ENCODE measurements around the gene AKAP10.

DNA sequence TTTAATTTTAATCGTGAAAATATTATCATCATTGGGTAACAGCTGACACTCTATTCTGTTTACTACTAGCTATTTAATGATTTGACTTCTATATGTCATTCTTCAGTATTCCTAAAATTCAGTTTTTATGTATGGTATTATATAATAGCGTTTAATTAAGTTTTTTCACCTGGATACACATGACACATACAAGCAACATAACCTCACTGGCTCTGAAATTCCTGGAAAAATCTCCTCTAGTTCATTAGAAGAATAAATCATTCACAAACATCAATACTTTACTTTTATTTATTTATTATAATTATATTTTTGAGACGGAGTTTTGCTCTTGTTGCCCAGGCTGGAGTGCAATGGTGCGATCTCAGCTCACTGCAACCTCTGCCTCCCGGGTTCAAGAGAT is 44.0 kb downstream of the AKAP10 start:
- no peak for TF ChIP-seq YY1 (IDR thresholded peaks at IDR 0.05; ENCODE audit: extremely low read depth, insufficient replicate concordance, low read depth, low read length)
- TF ChIP-seq RAD21 (IDR thresholded peaks at IDR 0.05; ENCODE audit: low read depth): no peak
- no peak for TF ChIP-seq ZFX (IDR thresholded peaks at IDR 0.05)
- no peak for TF ChIP-seq EZH2 (IDR thresholded peaks at IDR 0.05)
- TF ChIP-seq, protein P1, sequence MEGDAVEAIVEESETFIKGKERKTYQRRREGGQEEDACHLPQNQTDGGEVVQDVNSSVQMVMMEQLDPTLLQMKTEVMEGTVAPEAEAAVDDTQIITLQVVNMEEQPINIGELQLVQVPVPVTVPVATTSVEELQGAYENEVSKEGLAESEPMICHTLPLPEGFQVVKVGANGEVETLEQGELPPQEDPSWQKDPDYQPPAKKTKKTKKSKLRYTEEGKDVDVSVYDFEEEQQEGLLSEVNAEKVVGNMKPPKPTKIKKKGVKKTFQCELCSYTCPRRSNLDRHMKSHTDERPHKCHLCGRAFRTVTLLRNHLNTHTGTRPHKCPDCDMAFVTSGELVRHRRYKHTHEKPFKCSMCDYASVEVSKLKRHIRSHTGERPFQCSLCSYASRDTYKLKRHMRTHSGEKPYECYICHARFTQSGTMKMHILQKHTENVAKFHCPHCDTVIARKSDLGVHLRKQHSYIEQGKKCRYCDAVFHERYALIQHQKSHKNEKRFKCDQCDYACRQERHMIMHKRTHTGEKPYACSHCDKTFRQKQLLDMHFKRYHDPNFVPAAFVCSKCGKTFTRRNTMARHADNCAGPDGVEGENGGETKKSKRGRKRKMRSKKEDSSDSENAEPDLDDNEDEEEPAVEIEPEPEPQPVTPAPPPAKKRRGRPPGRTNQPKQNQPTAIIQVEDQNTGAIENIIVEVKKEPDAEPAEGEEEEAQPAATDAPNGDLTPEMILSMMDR (IDR thresholded peaks at IDR 0.05 in 2 of 3, conservative IDR thresholded peaks at IDR 0.05 in 1 of 3; ENCODE audit: borderline replicate concordance in 1 of 3, insufficient read depth in 1 of 3, low read depth in 2 of 3, low read length in 2 of 3): no peak
- no peak for TF ChIP-seq POLR2A (IDR thresholded peaks at IDR 0.05; ENCODE audit: borderline replicate concordance, extremely low read depth, insufficient read depth, insufficient read length)
- TF ChIP-seq EZH2phosphoT487 (IDR thresholded peaks at IDR 0.05; ENCODE audit: borderline replicate concordance): no peak
- TF ChIP-seq POLR2AphosphoS5 (IDR thresholded peaks at IDR 0.05; ENCODE audit: low read depth, low read length): no peak
- TF ChIP-seq, protein P2, sequence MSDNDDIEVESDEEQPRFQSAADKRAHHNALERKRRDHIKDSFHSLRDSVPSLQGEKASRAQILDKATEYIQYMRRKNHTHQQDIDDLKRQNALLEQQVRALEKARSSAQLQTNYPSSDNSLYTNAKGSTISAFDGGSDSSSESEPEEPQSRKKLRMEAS (IDR thresholded peaks at IDR 0.05): no peak
- no peak for TF ChIP-seq CEBPB (IDR thresholded peaks at IDR 0.05; ENCODE audit: low read depth)
